Activated naive CD4-positive, alpha-beta T cell treated with Interleukin-2 at 50 U/mL for 16 hours (primary cell): ENCODE measurements around the gene MCOLN3.
"Not testable (repeated sequence)": the region's sequence is repeated elsewhere in the genome, so short reads cannot be mapped to it uniquely, and the experiment has no call there.

Experiments
- DNase-seq: peaks from one replicate; pipeline ENCODE4 v3.0.0-alpha.2; 2020

Gene MCOLN3

DNA sequence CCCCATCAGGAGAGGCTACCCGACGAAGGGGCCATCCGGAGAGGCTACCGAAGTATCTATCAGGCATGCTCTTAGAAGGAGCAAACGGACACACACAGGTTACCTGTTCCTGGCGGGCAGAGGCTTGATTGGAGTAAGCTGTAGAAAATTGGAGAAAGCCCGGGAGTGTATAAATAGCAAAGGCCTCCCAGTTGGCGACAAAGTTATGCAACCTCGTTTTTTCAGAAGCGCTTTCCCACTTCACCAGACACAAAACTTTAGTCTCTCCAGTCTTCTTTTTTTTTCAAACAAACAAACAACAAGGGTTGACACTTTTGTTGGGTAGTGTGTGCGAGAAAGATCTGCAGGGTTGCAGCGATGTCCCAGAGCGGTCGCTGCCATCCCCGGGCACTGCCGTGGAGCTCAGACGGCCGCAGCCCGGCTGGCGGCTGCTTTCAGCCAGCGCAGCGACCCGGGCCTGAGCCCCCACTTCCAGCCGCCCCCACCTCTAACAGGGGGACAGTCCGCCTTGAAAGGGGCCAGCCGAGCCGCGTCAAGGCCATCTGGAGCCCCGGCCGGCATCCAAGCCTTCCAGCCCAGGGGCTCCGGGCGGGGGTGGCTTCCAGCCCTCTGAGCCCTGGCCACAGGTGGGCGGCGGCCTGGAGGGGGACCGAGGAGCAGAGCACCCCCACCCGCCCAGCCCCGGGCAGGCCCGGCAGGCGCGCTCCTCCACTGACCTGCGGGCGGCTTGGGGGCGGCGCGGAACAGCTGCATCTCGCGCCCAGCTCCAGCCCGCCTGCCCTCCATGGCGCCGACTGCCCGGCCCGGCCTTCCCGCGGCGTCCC, 616 bp downstream of the MCOLN3 start:
- peak; percentile 14 for DNase-seq

- no peak for DNase-seq
Observed at GRCh38 chr1:85047144-85047471, 1.2 kb downstream of the MCOLN3 start.

- DNase-seq, result no peak
Observed at GRCh38 chr1:85042413-85042812, 5.9 kb downstream of the MCOLN3 start.

GRCh38 chr1:85041793-85042192, 6.5 kb downstream of the MCOLN3 start:
- no peak for DNase-seq

GRCh38 chr1:85033221-85033620, 15.1 kb downstream of the MCOLN3 start:
- no peak for DNase-seq

DNA sequence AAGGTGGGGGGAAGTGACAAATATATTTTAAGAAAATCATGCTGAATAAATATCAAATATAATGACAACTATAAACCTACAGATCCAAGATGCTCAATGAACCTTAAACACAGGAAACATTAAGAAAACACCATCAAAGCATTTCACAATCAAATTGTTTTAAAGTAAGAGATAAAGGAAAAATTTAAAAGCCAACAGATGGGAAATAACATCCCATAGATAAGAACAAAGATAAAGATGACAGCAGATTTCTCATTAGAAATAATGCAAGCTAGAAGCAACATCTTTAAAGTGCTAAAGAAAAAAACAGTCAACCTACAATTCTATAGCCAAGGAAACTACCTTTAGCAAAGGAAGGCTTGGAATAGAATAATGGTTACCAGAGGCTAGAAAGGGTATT, 17.8 kb downstream of the MCOLN3 start:
- no peak for DNase-seq

DNA sequence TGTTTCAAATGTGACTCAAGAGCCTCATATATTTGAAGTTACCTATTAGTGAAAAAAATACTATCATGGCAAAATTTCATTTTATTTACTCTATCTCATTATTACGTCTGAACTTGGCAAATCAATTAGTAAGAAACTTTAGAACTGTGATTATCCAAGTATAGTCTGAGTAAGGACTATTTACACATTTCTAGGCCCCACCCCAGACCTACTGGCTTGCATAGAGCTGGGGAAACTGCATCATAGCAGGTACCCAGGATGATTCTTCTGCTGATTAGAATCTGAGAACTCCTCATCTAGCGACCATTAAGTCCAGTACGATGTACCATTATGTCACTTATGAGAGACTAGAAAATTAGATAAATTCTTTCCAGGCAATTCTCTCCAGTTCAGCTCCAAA, 20.1 kb downstream of the MCOLN3 start:
- DNase-seq, result no peak

- peak; percentile 24 for DNase-seq
Observed at GRCh38 chr1:85027242-85027983, 20.9 kb downstream of the MCOLN3 start.

DNA sequence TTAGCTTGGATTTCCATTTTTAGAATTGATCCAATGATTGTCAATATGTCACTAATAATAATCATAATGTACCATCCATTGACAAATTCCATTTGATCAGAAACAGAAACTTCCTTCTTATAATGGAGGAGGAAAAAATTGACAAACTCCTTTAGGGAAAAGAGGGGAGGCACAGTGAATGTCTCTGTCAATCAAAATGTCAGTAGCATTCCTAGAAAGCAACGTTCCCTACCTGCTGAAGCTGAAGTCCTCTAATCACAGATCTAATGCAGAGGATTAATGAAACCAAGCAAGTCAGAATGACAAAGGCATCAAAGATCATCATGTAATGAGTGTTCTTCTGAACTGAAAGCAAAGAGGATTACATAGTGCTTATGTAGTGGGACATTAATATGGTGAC, 22.4 kb downstream of the MCOLN3 start:
- no peak for DNase-seq

DNA sequence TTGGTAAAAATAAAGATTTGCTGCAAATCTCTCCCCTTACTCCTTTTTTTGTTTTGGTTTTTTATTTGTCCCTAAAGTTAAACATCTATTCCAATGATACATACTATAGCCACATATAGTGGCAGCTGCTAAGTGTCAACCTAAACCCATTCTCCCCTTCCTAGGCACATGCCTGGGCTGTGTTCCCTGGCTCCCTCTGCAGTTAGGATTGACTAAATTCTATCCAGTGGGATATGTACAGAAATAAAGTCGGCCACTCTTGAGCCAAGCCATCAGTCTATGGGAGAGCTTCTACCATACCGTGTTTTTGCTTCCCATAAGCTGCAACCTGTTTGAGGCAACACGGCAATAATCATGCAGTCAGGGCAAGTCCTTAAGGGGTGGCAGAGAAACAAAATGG, 23.6 kb downstream of the MCOLN3 start:
- DNase-seq, result no peak

GRCh38 chr1:85022700-85023099, 25.6 kb downstream of the MCOLN3 start:
- no peak for DNase-seq

DNA sequence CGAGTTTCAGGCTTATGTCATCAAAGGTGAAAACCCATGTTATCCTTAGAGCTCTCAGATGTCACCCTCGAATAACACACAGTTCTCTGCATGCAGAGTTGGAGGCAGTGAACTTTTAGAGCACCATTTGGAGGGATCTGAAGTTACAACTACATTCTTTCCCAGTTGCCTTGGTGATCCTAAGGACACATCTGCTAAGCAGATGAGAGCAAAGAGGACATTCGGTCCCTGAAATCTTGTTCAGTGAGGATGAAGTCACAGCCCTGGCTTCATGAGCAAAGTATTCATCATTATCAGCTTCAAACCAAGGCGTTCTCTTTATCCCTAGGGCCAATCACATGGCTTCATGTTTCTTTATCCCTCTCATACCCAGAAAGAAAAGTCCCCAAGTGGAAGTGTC, 28.3 kb downstream of the MCOLN3 start:
- DNase-seq, result no peak

DNA sequence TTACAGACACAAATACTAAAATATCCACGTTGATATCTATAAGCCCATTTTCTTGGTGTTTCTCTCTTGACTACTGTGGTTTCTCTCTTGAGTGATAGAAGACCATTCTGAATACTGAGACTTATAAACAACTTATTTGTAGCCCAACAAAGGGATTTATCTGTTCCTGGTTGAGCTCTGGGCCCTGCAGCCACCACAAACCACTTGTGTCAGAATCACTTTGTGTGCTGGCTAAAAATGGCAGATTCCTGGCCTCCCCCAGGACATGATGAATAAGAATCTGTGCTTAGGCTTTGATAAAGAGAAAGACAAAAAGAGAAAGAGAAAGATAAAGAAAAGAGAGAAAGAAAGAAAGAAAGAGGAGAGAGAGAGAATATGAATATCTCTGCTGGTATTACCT, 32.5 kb downstream of the MCOLN3 start:
- DNase-seq, result no peak

DNA sequence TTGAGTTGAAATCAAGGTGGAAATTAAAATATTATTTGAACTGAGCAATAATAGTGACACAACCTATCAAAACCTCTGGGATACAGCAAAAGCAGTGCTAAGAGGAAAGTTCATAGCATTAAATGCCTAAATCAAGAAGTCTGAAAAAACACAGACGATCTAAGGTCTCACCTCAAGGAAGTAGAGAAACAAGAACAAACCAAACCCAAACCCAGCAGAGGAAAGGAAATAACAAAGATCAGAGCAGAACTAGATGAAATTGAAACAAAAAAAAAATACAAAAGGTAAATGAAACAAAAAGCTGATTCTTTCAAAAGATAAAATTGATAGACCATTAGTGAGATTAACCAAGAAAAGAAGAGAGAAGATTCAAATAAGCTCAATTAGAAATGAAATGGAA, 42.7 kb downstream of the MCOLN3 start:
- DNase-seq, result not testable (repeated sequence)

DNA sequence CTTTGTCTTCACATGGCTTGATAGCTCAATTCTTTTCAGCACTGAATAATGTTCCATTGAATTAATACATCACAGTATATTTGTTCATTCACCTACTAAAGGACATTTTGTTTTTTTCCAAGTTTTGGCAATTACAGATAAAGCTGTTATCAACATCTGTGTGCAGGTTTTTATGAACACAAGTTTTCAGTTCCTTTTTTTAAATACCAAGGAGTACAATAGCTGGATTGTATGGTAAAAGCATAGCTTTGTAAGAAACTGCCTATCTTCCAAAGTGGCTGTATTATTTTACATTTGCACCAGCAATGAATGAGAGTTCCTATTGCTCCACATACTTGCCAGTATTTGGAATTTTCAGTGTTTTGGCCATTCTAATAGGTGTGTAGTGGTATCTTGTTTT, 46.6 kb downstream of the MCOLN3 start:
- no peak for DNase-seq

- DNase-seq, result peak; percentile 43
Observed at GRCh38 chr1:84998642-84999280, 49.5 kb downstream of the MCOLN3 start.

DNA sequence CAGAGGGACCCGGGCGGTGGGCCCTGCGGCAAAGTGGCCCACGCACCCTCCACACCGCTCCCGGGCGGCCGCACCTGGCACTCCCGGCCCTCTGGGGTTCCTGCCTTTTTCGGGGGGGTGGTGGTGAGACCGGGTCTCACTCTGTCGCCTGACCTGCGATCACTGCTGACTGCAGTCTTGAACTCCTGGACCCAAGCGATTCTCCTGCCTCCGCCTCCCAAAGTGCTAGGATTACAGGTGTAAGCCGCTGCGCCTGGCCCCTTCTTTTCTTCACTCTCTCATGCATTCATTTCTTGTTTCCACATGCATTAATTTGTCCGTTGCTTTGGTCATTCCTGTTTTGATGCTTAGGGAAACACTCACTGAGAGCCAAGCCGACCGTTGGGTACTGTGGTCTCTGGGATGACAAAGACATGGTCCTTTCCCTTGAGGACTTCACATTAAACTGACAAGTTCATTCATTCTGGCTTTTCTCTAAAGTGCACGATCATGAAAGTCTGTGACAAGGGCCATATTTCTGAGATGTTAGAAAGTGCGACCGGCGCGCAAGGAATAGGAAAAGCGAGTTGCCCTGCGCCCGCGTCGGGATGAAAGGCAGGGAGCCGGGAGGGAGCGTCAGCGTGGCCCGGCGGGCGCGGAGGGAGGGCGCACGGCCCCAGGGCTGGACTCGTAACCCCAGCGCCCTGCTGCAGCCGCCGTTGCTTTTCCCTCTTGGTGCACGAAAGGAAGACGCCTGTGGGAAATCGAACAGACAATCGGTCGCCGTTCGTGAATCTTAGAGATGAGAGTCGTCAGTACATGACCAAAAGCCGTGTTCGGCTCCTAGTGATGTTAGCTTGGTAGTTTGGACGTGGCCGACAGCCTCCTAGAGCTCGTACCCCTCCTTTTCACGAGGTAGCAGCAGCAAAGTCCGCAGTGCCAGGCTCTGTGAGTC, 50.4 kb downstream of the MCOLN3 start:
- DNase-seq, result peak; percentile 8

- DNase-seq, result peak; percentile 58
Observed at GRCh38 chr1:84996846-84997666, 51.2 kb downstream of the MCOLN3 start, which contains the start of gene MCOLN2. TSS of gene MCOLN2 (minus strand) at chr1:84997113. CDS start at chr1:84996872, 241 bp downstream.

DNA sequence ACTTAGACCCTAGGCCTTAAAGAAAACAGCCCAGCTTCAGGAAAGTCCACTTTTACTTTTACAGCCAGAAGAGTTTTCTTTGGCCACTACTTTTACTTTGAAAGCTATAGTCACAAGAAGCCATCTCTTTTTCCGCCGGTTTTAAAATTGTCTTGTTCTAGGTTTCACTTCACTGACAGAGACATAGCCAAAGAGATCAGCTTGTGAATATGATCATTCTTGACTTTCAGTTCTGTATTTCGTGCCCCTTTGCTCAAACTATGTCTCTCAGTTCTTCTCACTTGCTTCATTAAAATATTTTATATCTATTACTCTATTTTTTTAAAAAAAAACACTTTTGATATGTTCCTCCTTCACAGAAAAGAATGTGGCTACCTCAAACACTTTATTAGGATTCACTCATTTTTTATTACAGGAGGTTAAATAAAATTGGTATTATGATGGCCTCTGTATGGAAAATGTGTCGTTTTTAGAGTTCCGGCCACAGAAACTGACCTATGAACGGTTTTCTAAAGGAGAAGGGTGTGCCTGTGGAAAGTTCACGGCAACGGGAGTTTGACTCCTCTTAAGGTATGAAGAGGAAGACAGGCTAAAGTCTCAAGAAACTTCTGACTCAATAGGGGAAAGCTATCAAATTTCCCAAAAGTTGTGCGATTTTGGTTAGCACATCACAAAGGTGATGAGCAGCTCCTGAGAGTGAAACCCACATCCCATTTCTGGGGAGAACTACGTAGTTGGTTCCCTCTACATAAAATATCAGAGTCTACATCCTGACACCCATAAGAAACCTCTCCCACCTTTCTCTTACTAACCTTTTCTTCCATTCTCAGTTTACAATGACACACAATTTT, 52.6 kb downstream of the MCOLN3 start:
- DNase-seq, result peak; percentile 26

DNA sequence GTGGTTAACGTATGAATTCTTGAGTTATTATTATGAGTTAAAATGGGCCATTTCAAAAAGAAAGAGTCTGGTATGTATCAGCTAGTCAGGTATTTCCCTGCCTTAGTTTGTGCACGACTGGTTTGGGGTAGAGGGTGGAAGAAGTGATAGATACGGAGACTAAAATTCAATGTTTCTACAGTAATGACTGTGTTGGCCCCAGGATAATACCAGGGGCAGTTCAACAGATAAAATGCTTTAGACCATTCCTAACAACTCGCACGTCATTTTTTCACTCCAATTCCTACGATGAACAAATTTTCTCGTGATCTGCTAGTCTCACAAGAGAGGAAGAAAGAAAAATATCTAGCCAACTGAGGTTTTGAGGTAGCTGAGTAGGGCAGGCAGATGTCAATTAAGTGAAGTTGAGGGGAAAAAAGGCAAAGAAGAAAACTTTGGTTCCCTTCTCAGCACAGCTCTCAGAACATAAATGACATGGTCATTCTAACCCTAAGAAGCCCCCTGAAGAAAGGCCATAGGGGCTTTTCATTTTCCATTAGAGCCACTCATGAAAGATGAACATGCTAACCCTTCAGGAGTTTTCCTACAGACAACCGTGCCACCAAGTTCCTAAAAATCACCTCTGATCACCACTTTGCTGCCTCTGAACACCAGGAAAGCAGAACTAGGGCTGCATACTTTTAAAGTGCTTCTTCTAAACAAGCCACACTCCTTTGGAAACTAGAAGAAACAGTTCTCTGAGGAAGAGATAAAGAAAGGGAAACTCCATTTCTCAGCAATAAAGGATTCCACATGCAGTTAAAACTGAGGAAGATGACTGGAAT, 57.0 kb downstream of the MCOLN3 start:
- no peak for DNase-seq
